H4 (cell line): ENCODE data around the gene NMNAT2. TPM values are rescaled to one million over a fixed set of nuclear protein-coding genes. Genes with fewer than 3 reads are reported as not detected.
"Not testable (repeated sequence)": the region's sequence is repeated elsewhere in the genome, so short reads cannot be mapped to it uniquely, and the experiment has no call there.

Experiments used
- DNase-seq: peaks from one replicate; pipeline ENCODE4 v3.0.0-alpha.2; 2015; ENCODE audit warnings: low spot score
- total RNA-seq: library from RNA; depleted of rRNA; stranded (reverse); fragments of >200 nt; shearing (Covaris generic); gene quantifications from 2 replicates; pipeline ENCODE4 v1.2.3, GENCODE V29; 2014

The NMNAT2 gene
- total RNA-seq, 1 experiment from 2014 or later: 1.4 TPM

GRCh38 chr1:183418696-183419095 lies 516 bp upstream of the NMNAT2 start:
- DNase-seq: no peak

GRCh38 chr1:183416850-183417771 lies 1.1 kb downstream of the NMNAT2 start:
- no peak for DNase-seq

- DNase-seq: no peak
These were observed 3.8 kb downstream of the NMNAT2 start for GRCh38 chr1:183414365-183414764.

- no peak for DNase-seq
These were observed 7.1 kb downstream of the NMNAT2 start for GRCh38 chr1:183411091-183411490.

- no peak for DNase-seq
These were observed 10.2 kb downstream of the NMNAT2 start for GRCh38 chr1:183407961-183408360.

GRCh38 chr1:183407474-183407873 lies 10.7 kb downstream of the NMNAT2 start:
- no peak for DNase-seq

GRCh38 chr1:183404476-183404875 lies 13.7 kb downstream of the NMNAT2 start:
- DNase-seq: no peak

GRCh38 chr1:183403498-183403897 lies 14.7 kb downstream of the NMNAT2 start:
- DNase-seq: no peak

GRCh38 chr1:183401565-183401964 lies 16.6 kb downstream of the NMNAT2 start:
- not testable (repeated sequence) for DNase-seq

- DNase-seq: no peak
These were observed 23.7 kb downstream of the NMNAT2 start for GRCh38 chr1:183394435-183394834.

GRCh38 chr1:183391863-183392262 lies 26.3 kb downstream of the NMNAT2 start:
- DNase-seq: no peak

- no peak for DNase-seq
These were observed 27.6 kb downstream of the NMNAT2 start for GRCh38 chr1:183390561-183390960.

GRCh38 chr1:183388735-183389134 lies 29.4 kb downstream of the NMNAT2 start:
- no peak for DNase-seq

- DNase-seq: no peak
These were observed 32.6 kb downstream of the NMNAT2 start for GRCh38 chr1:183385340-183386144.

GRCh38 chr1:183379951-183380350 lies 38.2 kb downstream of the NMNAT2 start:
- DNase-seq: no peak

GRCh38 chr1:183375381-183375780 lies 42.8 kb downstream of the NMNAT2 start:
- DNase-seq: no peak

- DNase-seq: no peak
These were observed 43.4 kb downstream of the NMNAT2 start for GRCh38 chr1:183374825-183375224.

GRCh38 chr1:183372586-183373230 lies 45.5 kb downstream of the NMNAT2 start:
- no peak for DNase-seq

GRCh38 chr1:183370399-183371058 lies 47.7 kb downstream of the NMNAT2 start:
- no peak for DNase-seq

- no peak for DNase-seq
These were observed 49.7 kb downstream of the NMNAT2 start for GRCh38 chr1:183368213-183369108.

GRCh38 chr1:183366116-183366515 lies 52.1 kb downstream of the NMNAT2 start:
- no peak for DNase-seq
